ENCODE results near the gene PPHLN1. TPM values are rescaled to one million over a fixed set of nuclear protein-coding genes. Genes with fewer than 3 reads are reported as not detected.

Gene PPHLN1
- polyA plus RNA-seq, 3 donors, result 40.7 to 74.8 (median 68.7) TPM

GRCh38 chr12:42472376-42472775, 146.4 kb downstream of the PPHLN1 start:
- Mint-ChIP-seq H3K9me3 (no peaks in the 10 kb centered on the region), H3K36me3 (no peaks in the 10 kb centered on the region), H3K4me3 (no peak overlapping the region), H3K27me3 (ENCODE audit: low read depth in 3 of 3) (peaks cover 0 to 2% (median 2%) of the 10 kb centered on the region in 3 donors), H3K4me1 (peaks cover 25% of the 10 kb centered on the region), H3K27ac (no peak overlapping the region)
- Histone ChIP-seq H3K36me3 (replicated peaks in 1 of 2; ENCODE audit: control insufficient read depth in 1 of 2, insufficient read depth in 2 of 2, low read length in 2 of 2) (no peaks in the 10 kb centered on the region), H4K20me1 (ENCODE audit: insufficient read depth, low read length) (no peaks in the 10 kb centered on the region), H3K4me1 (ENCODE audit: control insufficient read depth in 1 of 2, insufficient read depth in 2 of 2, low read length in 2 of 2) (peaks cover 24% of the 10 kb centered on the region in 2 donors), H3K79me2 (ENCODE audit: insufficient read depth, low read length) (no peaks in the 10 kb centered on the region), H3K9ac (ENCODE audit: insufficient read depth, low read length, poor library complexity, severe bottlenecking) (no peak overlapping the region), H2AFZ (ENCODE audit: insufficient read depth, low read depth, low read length, poor library complexity, severe bottlenecking) (no peak overlapping the region), H3K4me2 (replicated peaks; ENCODE audit: extremely low read depth, low read length, poor library complexity, severe bottlenecking) (no peak overlapping the region), H3K9me3 (replicated peaks in 1 of 2; ENCODE audit: control insufficient read depth in 1 of 2, insufficient read depth in 1 of 2, low read length in 2 of 2) (no peaks in the 10 kb centered on the region), H3K27ac (ENCODE audit: low read depth in 1 of 2, low read length in 2 of 2) (no peak overlapping the region), H3K4me3 (replicated peaks in 1 of 3; ENCODE audit: low read depth in 2 of 3, low read length in 3 of 3) (no peak overlapping the region), H3K27me3 (ENCODE audit: control insufficient read depth in 2 of 2, insufficient read depth in 2 of 2, low read length in 2 of 2) (no peaks in the 10 kb centered on the region)
- DNase-seq, result no peak
- intact Hi-C loops (cut with micrococcal nuclease), result no loop called here
- no peak for TF ChIP-seq CTCF (IDR thresholded peaks at IDR 0.05)
- WGBS (ENCODE audit: insufficient coverage), result 94% methylated on average over 2 of the region's 3 CpGs

GRCh38 chr12:42473130-42473529, 147.2 kb downstream of the PPHLN1 start:
- no peak overlapping the region for H3K27ac Mint-ChIP-seq
- no peak for TF ChIP-seq CTCF (IDR thresholded peaks at IDR 0.05)
- no peaks in the 10 kb centered on the region for H3K9me3 Mint-ChIP-seq
- H3K4me3 ChIP-seq (replicated peaks in 1 of 3; ENCODE audit: low read depth in 2 of 3, low read length in 3 of 3), result no peak overlapping the region
- no peaks in the 10 kb centered on the region for H3K36me3 Mint-ChIP-seq
- no peaks in the 10 kb centered on the region for H3K9me3 ChIP-seq (replicated peaks in 1 of 2; ENCODE audit: control insufficient read depth in 1 of 2, insufficient read depth in 1 of 2, low read length in 2 of 2)
- no peak overlapping the region for H3K4me3 Mint-ChIP-seq
- H2AFZ ChIP-seq (ENCODE audit: insufficient read depth, low read depth, low read length, poor library complexity, severe bottlenecking), result no peak overlapping the region
- H4K20me1 ChIP-seq (ENCODE audit: insufficient read depth, low read length), result no peaks in the 10 kb centered on the region
- peaks cover 21% of the 10 kb centered on the region for H3K4me1 Mint-ChIP-seq
- no peak overlapping the region for H3K4me2 ChIP-seq (replicated peaks; ENCODE audit: extremely low read depth, low read length, poor library complexity, severe bottlenecking)
- no peaks in the 10 kb centered on the region for H3K79me2 ChIP-seq (ENCODE audit: insufficient read depth, low read length)
- H3K27ac ChIP-seq (ENCODE audit: low read depth in 1 of 2, low read length in 2 of 2), result no peak overlapping the region
- H3K9ac ChIP-seq (ENCODE audit: insufficient read depth, low read length, poor library complexity, severe bottlenecking), result no peak overlapping the region
- no peak for DNase-seq
- H3K36me3 ChIP-seq (replicated peaks in 1 of 2; ENCODE audit: control insufficient read depth in 1 of 2, insufficient read depth in 2 of 2, low read length in 2 of 2), result no peaks in the 10 kb centered on the region
- no CpG with 5 or more reads among the region's 1 CpG for WGBS (ENCODE audit: insufficient coverage)
- intact Hi-C loops (cut with micrococcal nuclease), result no loop called here
- peaks cover 2 to 3% (median 2%) of the 10 kb centered on the region in 3 donors for H3K27me3 Mint-ChIP-seq (ENCODE audit: low read depth in 3 of 3)
- H3K4me1 ChIP-seq (ENCODE audit: control insufficient read depth in 1 of 2, insufficient read depth in 2 of 2, low read length in 2 of 2), result peaks cover 20 to 21% of the 10 kb centered on the region in 2 donors
- no peaks in the 10 kb centered on the region for H3K27me3 ChIP-seq (ENCODE audit: control insufficient read depth in 2 of 2, insufficient read depth in 2 of 2, low read length in 2 of 2)
